GM10266 (cell line): ENCODE measurements around the gene GJB1.
"Not testable (repeated sequence)": the region's sequence is repeated elsewhere in the genome, so short reads cannot be mapped to it uniquely, and the experiment has no call there.

Experiments used
- DNase-seq: peaks from one replicate; pipeline ENCODE4 v3.0.0; 2012; ENCODE audit errors: extremely low spot score
- TF ChIP-seq, protein P1 (sequence below): IDR thresholded peaks from 2 replicates; pipeline ENCODE4 v1.5.1; 2012; ENCODE audit warnings: mild to moderate bottlenecking, low read depth; ENCODE audit not compliant: control insufficient read depth, insufficient read depth; ENCODE audit errors: missing control alignments

Gene GJB1

DNA sequence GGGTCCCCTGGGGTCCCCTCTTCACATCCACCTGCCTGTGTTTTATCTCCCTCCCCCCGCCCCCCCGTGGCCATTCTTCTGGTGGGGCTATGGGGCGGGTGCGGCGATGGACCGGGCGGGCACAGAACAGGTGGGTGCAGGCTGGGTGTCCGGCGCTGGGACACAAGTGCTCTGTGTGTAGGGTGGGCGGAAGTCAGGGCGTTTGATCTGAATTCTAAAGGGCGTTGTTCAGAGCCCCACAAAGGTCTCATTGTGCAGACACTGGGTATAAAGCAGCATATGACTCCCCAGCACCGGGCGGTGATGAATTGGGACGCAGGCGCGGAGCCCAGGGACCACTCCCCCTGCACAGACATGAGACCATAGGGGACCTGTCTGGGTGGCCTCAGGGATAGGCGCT is at the start of gene GJB1:
GJB1 (plus strand) TSS at position 296 of the 400 bp plus-strand sequence. CDS start 484 bp downstream, outside the sequence.
- TF ChIP-seq, protein P1, sequence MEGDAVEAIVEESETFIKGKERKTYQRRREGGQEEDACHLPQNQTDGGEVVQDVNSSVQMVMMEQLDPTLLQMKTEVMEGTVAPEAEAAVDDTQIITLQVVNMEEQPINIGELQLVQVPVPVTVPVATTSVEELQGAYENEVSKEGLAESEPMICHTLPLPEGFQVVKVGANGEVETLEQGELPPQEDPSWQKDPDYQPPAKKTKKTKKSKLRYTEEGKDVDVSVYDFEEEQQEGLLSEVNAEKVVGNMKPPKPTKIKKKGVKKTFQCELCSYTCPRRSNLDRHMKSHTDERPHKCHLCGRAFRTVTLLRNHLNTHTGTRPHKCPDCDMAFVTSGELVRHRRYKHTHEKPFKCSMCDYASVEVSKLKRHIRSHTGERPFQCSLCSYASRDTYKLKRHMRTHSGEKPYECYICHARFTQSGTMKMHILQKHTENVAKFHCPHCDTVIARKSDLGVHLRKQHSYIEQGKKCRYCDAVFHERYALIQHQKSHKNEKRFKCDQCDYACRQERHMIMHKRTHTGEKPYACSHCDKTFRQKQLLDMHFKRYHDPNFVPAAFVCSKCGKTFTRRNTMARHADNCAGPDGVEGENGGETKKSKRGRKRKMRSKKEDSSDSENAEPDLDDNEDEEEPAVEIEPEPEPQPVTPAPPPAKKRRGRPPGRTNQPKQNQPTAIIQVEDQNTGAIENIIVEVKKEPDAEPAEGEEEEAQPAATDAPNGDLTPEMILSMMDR = no peak
- no peak for DNase-seq

- DNase-seq = no peak
- TF ChIP-seq, protein P1 = no peak
Measured at GRCh38 chrX:71173440-71173839, 49.6 kb upstream of the GJB1 start.

GRCh38 chrX:71174795-71175194 is 48.2 kb upstream of the GJB1 start:
- TF ChIP-seq, protein P1 = no peak
- DNase-seq = no peak

GRCh38 chrX:71175531-71175930 is 47.5 kb upstream of the GJB1 start:
- TF ChIP-seq, protein P1 = no peak
- DNase-seq = no peak

GRCh38 chrX:71177327-71177726 is 45.7 kb upstream of the GJB1 start:
- no peak for DNase-seq

GRCh38 chrX:71178908-71179307 is 44.1 kb upstream of the GJB1 start:
- DNase-seq = peak; percentile 35

More at GRCh38 chrX:71177327-71177726, 45.7 kb upstream of the GJB1 start:
- TF ChIP-seq, protein P1 = no peak

DNA sequence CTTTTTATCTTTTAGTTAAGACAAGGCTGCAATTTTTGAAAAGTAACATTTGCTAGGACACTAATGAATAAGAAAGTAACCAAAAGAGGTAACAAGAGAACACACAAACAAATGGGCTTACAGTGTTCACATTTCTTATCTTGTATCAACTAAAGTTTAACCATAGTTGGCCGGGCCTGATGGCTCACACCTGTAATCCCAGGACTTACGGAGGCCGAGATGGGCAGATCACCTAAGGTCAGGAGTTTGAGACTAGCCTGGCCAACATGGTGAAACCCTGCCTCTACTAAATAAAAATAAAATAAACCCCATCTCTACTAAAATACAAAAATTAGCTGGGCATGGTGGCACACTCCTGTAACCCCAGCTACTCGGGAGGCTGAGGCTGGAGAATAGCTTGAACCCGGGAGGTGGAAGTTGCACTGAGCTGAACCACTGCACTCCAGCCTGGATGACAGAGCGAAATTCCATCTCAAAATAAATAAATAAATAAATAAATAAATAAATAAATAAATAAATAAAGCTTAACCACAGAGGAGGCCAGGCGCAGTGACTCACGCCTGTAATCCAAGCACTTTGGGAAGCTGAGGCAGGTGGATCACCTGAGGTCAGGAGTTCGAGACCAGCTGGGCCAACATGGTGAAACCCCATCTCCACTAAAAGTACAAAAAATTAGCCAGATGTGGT is 42.3 kb upstream of the GJB1 start:
- DNase-seq = not testable (repeated sequence)

More at GRCh38 chrX:71178908-71179307, 44.1 kb upstream of the GJB1 start:
- TF ChIP-seq, protein P1 = peak; percentile 61

- TF ChIP-seq, protein P1 = no peak
- DNase-seq = no peak
Measured at GRCh38 chrX:71181558-71181909, 41.5 kb upstream of the GJB1 start.
